ENCODE data around the gene DUSP8. TPM values are rescaled to one million over a fixed set of nuclear protein-coding genes. Genes with fewer than 3 reads are reported as not detected.

DUSP8 gene
- total RNA-seq, 1 experiment from 2014 or later, result 4.4 TPM

DNA sequence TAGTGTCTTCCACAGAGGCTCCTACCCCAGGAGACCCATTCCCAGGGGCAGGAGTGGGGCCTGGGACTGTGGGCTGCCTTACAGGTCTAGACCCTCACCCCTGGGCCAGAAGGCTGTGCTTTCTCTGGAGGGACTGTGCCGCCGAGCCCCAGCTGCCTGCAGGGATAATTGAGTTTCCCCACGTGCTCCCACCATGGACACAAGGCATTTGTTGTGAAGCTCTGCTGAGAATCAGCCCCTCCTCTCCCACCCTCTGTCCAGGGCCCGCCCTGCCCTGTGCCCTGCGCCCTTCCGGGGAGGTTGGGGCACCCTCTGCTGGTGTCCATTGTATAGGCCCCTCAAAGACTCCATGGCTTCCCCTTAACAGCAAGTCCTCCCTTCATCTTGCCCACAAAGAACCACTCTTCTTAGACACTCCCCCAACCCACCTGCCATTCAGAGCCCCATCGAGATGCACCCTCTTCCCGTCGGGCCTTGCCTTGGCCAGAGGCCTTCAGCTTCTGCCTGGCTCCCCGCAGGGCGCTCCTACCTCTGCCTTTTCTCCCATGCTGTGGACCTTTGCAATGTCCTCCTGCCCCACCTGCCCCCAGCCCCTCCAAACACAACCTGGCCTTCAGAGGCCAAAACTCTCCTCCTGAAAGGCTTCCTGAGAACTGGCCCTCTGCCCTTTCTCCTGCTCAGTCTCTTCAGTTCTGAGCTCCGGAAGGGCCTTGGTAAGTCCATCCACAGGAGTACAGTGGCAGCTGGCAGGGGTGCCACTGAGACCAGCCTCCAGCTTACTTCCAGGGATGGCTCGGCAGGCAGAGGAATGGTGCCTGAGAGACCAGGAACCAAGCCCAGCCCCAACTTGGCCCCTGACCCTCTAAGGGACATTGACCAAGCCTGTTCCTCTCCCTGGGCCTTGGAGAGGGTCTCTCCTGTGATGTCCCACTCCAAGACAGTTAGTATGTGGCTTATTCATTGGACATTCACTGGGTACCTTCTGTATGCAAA is 22.4 kb downstream of the DUSP8 start:
- Mint-ChIP-seq H3K4me3 (no peak overlapping the region; a peak in 1 of 5 replicates), H3K36me3 (ENCODE audit: insufficient read depth in 1 of 3, low read depth in 3 of 3) (no peaks in the 10 kb centered on the region), H3K4me1 (peaks cover 14 to 36% of the 10 kb centered on the region in 2 experiments), H3K27me3 (ENCODE audit: low read depth) (peaks cover 73% of the 10 kb centered on the region), H3K27ac (no peak overlapping the region), H3K9me3 (no peaks in the 10 kb centered on the region)
- no peaks in the 10 kb centered on the region for H3K9me3 ChIP-seq (ENCODE audit: control insufficient read depth, low read depth, low read length)
- H3K79me1 ChIP-seq (ENCODE audit: insufficient read depth, low read depth, low read length, poor library complexity, severe bottlenecking), result no peaks in the 10 kb centered on the region
- DNase-seq, result no peak
- H3K18ac ChIP-seq (ENCODE audit: insufficient read length, low read depth, low read length), result no peak overlapping the region
- peaks cover 17% of the 10 kb centered on the region for H3K23me2 ChIP-seq (ENCODE audit: insufficient read length, low read depth, low read length, poor library complexity, severe bottlenecking)
- no peak overlapping the region for H3K23ac ChIP-seq (ENCODE audit: insufficient read length, low read depth, low read length)
- no peak overlapping the region for H3K4ac ChIP-seq (ENCODE audit: low read depth, low read length)
- no peak overlapping the region for H2BK5ac ChIP-seq (ENCODE audit: insufficient read length, low read length)
- H2BK12ac ChIP-seq (ENCODE audit: insufficient read length, low read depth, low read length), result no peak overlapping the region
- no peak overlapping the region for H2BK15ac ChIP-seq (ENCODE audit: low read depth, low read length)
- H2AK5ac ChIP-seq (ENCODE audit: insufficient read length, low read length), result no peak overlapping the region
- no peak overlapping the region for H3K4me2 ChIP-seq (ENCODE audit: insufficient read depth, insufficient read length, low read length)
- H4K8ac ChIP-seq (replicated peaks; ENCODE audit: insufficient read length, low read depth, low read length), result no peak overlapping the region
- H4K20me1 ChIP-seq (ENCODE audit: control insufficient read depth, insufficient read depth, insufficient read length), result no peaks in the 10 kb centered on the region
- H4K5ac ChIP-seq (ENCODE audit: insufficient read length, low read depth, low read length), result no peak overlapping the region
- WGBS (ENCODE audit: extremely low coverage, insufficient read length, low lambda C conversion rate), result no CpG with 5 or more reads among the region's 13 CpGs
- H3K14ac ChIP-seq (ENCODE audit: insufficient read depth, low read length), result no peak overlapping the region
- TF ChIP-seq, protein P1, sequence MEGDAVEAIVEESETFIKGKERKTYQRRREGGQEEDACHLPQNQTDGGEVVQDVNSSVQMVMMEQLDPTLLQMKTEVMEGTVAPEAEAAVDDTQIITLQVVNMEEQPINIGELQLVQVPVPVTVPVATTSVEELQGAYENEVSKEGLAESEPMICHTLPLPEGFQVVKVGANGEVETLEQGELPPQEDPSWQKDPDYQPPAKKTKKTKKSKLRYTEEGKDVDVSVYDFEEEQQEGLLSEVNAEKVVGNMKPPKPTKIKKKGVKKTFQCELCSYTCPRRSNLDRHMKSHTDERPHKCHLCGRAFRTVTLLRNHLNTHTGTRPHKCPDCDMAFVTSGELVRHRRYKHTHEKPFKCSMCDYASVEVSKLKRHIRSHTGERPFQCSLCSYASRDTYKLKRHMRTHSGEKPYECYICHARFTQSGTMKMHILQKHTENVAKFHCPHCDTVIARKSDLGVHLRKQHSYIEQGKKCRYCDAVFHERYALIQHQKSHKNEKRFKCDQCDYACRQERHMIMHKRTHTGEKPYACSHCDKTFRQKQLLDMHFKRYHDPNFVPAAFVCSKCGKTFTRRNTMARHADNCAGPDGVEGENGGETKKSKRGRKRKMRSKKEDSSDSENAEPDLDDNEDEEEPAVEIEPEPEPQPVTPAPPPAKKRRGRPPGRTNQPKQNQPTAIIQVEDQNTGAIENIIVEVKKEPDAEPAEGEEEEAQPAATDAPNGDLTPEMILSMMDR (conservative IDR thresholded peaks at IDR 0.05), result 0 out of 3 replicates have a peak, but pooled peaks have one; percentile 8
- no peak overlapping the region for H2AFZ ChIP-seq (ENCODE audit: low read length)
- H3K56ac ChIP-seq (ENCODE audit: insufficient read length, low read depth, low read length), result no peak overlapping the region
- no peaks in the 10 kb centered on the region for H3K4me1 ChIP-seq (ENCODE audit: insufficient read depth, low read length)
- no peaks in the 10 kb centered on the region for H3K79me2 ChIP-seq (ENCODE audit: insufficient read depth, low read length)
- no peak overlapping the region for H3K27ac ChIP-seq (ENCODE audit: insufficient read length, low read depth, low read length)
- H3K9ac ChIP-seq (ENCODE audit: extremely low read depth, insufficient read length, low read length), result no peak overlapping the region
- H4K91ac ChIP-seq (ENCODE audit: insufficient read length, low read depth, low read length), result no peak overlapping the region
- H3K27me3 ChIP-seq (ENCODE audit: insufficient read depth, low read length), result peaks cover 8% of the 10 kb centered on the region; the same call in 1 of the 2 replicates
- no peak overlapping the region for H3T11ph ChIP-seq (ENCODE audit: low read length)
- H2BK20ac ChIP-seq (ENCODE audit: low read depth, low read length, poor library complexity, severe bottlenecking), result no peak overlapping the region
- H2BK120ac ChIP-seq (ENCODE audit: low read depth, low read length, poor library complexity, severe bottlenecking), result no peak overlapping the region
